Adrenal gland (tissue), 5 donors: ENCODE results near the gene CFAP70.

Source experiments
- POLR2A ChIP-seq, 2 donors: fragments of 450-650 bp; IDR thresholded peaks; one replicate each; pipeline ENCODE4 v1.6.1; 2017; ENCODE audit warnings: antibody characterized with exemption in 2 of 2, mild to moderate bottlenecking in 2 of 2, moderate library complexity in 1 of 2
- TF ChIP-seq, protein P1 (sequence below), 6 experiments: fragments of 450-650 bp in 4 of 6; fragments of 200-600 bp in 2 of 6; sonication (generic) in 1 of 6; IDR thresholded peaks; 1 replicate in 5 of 6; 2 replicates in 1 of 6; pipeline versions ENCODE4 v1.5.1 to v1.8.0; 2016 to 2021; ENCODE audit warnings: antibody characterized with exemption in 6 of 6, mild to moderate bottlenecking in 2 of 6, moderate library complexity in 1 of 6
- donor health status: DM: no; HTN: no; CAD: no.

- TF ChIP-seq, protein P1, sequence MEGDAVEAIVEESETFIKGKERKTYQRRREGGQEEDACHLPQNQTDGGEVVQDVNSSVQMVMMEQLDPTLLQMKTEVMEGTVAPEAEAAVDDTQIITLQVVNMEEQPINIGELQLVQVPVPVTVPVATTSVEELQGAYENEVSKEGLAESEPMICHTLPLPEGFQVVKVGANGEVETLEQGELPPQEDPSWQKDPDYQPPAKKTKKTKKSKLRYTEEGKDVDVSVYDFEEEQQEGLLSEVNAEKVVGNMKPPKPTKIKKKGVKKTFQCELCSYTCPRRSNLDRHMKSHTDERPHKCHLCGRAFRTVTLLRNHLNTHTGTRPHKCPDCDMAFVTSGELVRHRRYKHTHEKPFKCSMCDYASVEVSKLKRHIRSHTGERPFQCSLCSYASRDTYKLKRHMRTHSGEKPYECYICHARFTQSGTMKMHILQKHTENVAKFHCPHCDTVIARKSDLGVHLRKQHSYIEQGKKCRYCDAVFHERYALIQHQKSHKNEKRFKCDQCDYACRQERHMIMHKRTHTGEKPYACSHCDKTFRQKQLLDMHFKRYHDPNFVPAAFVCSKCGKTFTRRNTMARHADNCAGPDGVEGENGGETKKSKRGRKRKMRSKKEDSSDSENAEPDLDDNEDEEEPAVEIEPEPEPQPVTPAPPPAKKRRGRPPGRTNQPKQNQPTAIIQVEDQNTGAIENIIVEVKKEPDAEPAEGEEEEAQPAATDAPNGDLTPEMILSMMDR (IDR thresholded peaks at IDR 0.05), result no peak
- TF ChIP-seq POLR2A (IDR thresholded peaks at IDR 0.05), result no peak
These were observed 96.4 kb downstream of the CFAP70 start for GRCh38 chr10:73262105-73262730.
